Measurements from ENCODE around the gene FHIP2A.
"Not testable (repeated sequence)": the region's sequence is repeated elsewhere in the genome, so short reads cannot be mapped to it uniquely, and the experiment has no call there.

Gene FHIP2A

DNA sequence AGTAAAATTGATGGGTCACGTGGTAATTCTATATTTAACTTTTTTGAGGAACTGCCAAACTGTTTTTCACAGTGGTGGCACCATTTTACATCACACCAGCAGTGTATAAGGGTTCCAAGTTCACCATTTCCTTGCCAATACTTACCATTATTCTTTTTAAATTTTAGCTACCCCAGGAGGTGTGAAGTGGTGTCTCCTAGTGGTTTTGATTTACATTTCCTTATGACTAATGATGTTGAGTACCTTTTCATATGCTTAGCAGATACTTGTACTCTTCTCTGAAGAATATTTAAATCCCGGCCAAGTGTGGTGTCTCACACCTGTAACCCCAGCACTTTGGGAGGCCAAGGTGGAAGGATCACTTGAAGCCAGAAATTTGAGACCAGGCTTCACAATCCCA is 28.5 kb downstream of the FHIP2A start:
- H3K4me3 ChIP-seq (ENCODE audit: low read length): no peak overlapping the region
- no peak for DNase-seq (ENCODE audit: low read depth)
- TF ChIP-seq, protein P1, sequence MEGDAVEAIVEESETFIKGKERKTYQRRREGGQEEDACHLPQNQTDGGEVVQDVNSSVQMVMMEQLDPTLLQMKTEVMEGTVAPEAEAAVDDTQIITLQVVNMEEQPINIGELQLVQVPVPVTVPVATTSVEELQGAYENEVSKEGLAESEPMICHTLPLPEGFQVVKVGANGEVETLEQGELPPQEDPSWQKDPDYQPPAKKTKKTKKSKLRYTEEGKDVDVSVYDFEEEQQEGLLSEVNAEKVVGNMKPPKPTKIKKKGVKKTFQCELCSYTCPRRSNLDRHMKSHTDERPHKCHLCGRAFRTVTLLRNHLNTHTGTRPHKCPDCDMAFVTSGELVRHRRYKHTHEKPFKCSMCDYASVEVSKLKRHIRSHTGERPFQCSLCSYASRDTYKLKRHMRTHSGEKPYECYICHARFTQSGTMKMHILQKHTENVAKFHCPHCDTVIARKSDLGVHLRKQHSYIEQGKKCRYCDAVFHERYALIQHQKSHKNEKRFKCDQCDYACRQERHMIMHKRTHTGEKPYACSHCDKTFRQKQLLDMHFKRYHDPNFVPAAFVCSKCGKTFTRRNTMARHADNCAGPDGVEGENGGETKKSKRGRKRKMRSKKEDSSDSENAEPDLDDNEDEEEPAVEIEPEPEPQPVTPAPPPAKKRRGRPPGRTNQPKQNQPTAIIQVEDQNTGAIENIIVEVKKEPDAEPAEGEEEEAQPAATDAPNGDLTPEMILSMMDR (conservative IDR thresholded peaks at IDR 0.05; ENCODE audit: low read length): no peak

DNA sequence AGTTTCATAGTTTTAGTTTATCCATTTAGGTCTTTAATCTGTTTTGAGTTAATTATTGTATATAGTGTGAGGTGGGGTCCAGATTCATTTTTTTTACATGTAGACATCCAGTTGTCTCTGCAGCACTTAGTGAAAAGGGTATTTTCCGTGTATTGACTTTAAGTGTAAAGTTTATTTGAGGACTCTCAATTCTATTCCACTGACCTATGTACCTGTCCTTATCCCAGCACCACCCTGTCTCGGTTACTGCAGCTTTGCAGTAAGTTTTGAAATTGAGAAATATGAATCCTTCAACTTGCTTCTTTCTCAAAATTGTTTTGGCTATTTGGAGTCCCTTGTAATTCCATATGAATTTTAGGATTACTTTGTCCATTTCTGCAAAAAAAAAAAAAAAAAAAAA is 29.8 kb downstream of the FHIP2A start:
- TF ChIP-seq, protein P1 (conservative IDR thresholded peaks at IDR 0.05; ENCODE audit: low read length): no peak
- DNase-seq (ENCODE audit: low read depth): no peak
- no peak overlapping the region for H3K4me3 ChIP-seq (ENCODE audit: low read length)

DNA sequence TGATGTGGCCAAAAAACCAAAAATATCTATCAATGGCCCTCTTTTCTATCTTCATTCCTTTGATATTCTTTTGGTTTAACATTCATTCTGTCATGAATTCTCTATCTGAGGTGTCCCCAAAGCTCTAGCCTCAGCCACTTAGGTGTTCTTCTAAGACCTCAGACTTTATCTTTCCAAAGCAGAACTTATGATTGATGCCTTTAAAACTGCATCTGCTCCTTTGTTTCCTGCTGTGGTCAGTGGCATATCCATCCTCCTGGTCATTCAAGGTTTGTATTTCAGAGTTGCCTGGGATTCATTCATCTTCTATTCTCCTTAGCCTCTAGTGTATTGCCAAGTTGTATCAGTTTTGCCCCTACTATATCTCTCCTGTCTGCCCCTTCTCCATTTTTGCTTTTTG is 30.6 kb downstream of the FHIP2A start:
- no peak overlapping the region for H3K4me3 ChIP-seq (ENCODE audit: low read length)
- no peak for DNase-seq (ENCODE audit: low read depth)
- TF ChIP-seq, protein P1 (conservative IDR thresholded peaks at IDR 0.05; ENCODE audit: low read length): no peak

DNA sequence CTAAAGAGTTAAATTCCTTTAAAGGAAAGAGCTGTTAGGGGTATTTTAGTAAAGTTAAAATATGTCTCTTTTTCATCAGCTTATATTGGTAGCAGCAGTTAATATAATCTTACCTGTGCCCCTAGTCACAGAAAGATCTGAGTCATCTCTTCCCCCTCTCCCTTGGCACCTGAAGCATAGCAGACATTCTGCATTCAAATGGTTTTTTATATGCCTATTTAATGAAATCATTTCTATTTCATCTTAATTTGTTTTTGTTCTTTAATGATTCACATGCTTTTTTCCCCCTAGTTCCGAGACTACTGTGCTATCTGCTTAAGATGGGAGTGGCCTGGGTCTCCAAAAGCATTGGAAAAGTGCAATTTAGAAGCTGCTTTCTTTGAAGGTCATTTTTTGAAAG is 33.3 kb downstream of the FHIP2A start:
- H3K4me3 ChIP-seq (ENCODE audit: low read length): no peak overlapping the region
- DNase-seq (ENCODE audit: low read depth): no peak
- TF ChIP-seq, protein P1 (conservative IDR thresholded peaks at IDR 0.05; ENCODE audit: low read length): no peak

DNA sequence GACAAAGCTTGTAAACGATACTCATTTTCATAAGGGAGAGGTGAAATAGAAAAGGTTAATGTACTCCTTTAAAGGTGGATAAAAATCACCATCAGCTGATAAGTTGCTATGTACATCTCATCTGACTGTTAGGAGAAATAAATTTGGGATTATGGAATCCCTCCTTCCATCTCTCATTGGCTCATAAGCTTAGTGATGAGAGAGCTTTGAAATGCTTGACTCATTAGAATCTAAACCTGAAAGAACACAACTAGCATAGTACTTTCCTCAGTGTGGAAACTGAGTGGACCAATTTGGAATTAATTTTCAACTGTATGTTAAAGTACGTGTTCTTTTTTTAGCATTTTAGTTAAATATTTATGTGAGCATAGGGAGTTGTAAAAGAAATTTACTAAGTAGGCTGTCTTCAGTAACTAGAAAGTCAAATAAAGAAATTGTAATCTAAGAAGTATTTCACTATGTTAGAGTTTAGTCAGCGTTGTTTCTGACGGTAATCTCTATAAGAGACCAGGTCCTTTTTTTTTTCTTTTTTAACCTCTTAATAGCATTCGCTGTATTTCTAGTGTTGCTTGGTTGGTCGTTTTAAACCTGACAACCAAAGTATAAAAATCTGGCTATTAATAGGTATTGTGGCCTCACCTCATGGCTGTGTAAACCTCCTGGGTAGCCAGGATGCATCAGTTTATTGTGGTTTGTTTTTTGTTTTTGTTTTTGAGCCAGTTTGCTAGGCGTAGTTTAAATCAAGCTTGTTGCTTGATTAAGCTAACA is 34.4 kb downstream of the FHIP2A start:
- DNase-seq (ENCODE audit: low read depth): peak; percentile 8
- no peak overlapping the region for H3K4me3 ChIP-seq (ENCODE audit: low read length)
- TF ChIP-seq, protein P1 (conservative IDR thresholded peaks at IDR 0.05; ENCODE audit: low read length): no peak

DNA sequence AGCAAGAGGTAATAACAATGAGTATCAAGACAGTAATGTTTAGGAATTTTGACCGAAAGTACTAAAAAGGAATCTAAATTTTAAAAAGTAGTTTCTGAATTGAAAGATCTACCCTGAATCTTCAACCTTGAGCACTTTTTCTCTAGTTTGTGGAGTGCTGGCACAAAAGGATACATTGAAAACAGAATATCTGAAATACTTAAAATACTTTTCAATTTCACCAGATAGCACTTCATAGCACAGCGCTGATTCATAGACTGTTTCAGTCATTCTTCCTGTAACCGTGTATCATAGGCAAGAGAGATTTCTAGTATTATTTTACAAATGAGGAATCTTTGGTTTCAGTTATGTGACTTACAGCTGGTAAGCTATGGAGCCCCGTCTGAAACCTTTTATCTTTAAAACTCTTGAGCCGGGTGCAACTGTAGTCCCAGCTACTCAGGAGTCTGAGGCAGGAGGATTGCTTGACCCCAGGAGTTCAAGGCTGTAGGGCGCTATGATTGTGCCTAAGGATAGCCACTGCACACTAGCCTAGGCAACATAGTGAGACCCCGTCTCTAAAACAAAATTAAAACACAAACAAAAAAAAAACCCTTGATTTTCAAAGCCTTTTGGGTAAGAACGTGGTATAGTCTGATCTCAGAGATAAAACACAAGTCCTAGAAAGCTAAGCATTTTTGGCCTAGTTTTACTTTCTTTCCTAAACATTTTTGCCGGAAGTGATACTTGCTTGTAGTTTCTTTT is 35.1 kb downstream of the FHIP2A start:
- TF ChIP-seq, protein P1 (conservative IDR thresholded peaks at IDR 0.05; ENCODE audit: low read length): no peak
- DNase-seq (ENCODE audit: low read depth): peak; percentile 90
- no peak overlapping the region for H3K4me3 ChIP-seq (ENCODE audit: low read length)

DNA sequence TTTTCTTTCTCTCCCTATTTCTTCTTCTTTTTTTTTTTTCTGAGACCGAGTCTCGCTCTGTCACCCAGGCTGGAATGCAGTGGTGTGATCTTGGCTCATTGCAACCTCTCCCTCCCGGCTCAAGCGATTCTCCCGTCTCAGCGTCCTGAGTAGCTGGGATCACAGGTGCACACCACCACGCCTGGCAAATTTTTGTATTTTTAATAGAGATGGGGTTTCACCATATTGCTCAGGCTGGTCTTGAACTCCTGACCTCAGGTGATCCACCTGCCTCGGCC is 35.6 kb downstream of the FHIP2A start:
- H3K4me3 ChIP-seq (ENCODE audit: low read length); DNase-seq (ENCODE audit: low read depth): not testable (repeated sequence)
